ENCODE results near the gene DOCK3. TPM values are rescaled to one million over a fixed set of nuclear protein-coding genes. Genes with fewer than 3 reads are reported as not detected.

The DOCK3 gene
- 9.9 TPM for polyA plus RNA-seq (2013, experiment 1 of 4)
- polyA plus RNA-seq (2013, experiment 2 of 4) = 14.8 TPM
- 7.3 TPM for polyA plus RNA-seq (2013, experiment 3 of 4)
- 9.6 TPM for polyA plus RNA-seq (2013, experiment 4 of 4)

GRCh38 chr3:50674349-50675178 is at the start of gene DOCK3:
Gene DOCK3, plus strand, starts transcription at chr3:50674927. Its CDS starts 337 bp downstream, at chr3:50675264.
- H3K4me3 ChIP-seq (ENCODE audit: insufficient read depth, low read depth, low read length) = peak within 1 kb of the TSS; percentile 54
- peaks cover 6% of the 10 kb centered on the region for H3K4me1 ChIP-seq (ENCODE audit: control insufficient read depth, insufficient read depth, low read length)
- peaks cover 30% of the 10 kb centered on the region for H3K27me3 ChIP-seq (ENCODE audit: control insufficient read depth, insufficient read depth, low read length, poor library complexity, severe bottlenecking)
- no peak within 1 kb of the TSS for H3K27ac ChIP-seq (ENCODE audit: insufficient read depth, low read depth, low read length, poor library complexity, severe bottlenecking)
- H3K9me3 ChIP-seq (ENCODE audit: control insufficient read depth, low read length) = no peaks in the 10 kb centered on the region
- 3% methylated on average over 89 of the region's 89 CpGs for WGBS, 2 experiments
- no peaks in the 10 kb centered on the region for H3K36me3 ChIP-seq (ENCODE audit: control insufficient read depth, insufficient read depth, low read length)

GRCh38 chr3:50625231-50626182 is 49.2 kb upstream of the DOCK3 start:
- Histone ChIP-seq H3K27me3 (ENCODE audit: control insufficient read depth, insufficient read depth, low read length, poor library complexity, severe bottlenecking) (no peaks in the 10 kb centered on the region), H3K36me3 (ENCODE audit: control insufficient read depth, insufficient read depth, low read length) (no peaks in the 10 kb centered on the region), H3K4me1 (ENCODE audit: control insufficient read depth, insufficient read depth, low read length) (peaks cover 56% of the 10 kb centered on the region), H3K4me3 (ENCODE audit: insufficient read depth, low read depth, low read length) (peak overlapping the region; percentile 4), H3K9me3 (ENCODE audit: control insufficient read depth, low read length) (no peaks in the 10 kb centered on the region), H3K27ac (ENCODE audit: insufficient read depth, low read depth, low read length, poor library complexity, severe bottlenecking) (peak overlapping the region; percentile 95)
- 35 to 39% methylated on average over 17 of the region's 18 CpGs for WGBS, 2 experiments

GRCh38 chr3:50626401-50626800 is 48.3 kb upstream of the DOCK3 start:
- no peaks in the 10 kb centered on the region for H3K9me3 ChIP-seq (ENCODE audit: control insufficient read depth, low read length)
- no peak overlapping the region for H3K4me3 ChIP-seq (ENCODE audit: insufficient read depth, low read depth, low read length)
- H3K4me1 ChIP-seq (ENCODE audit: control insufficient read depth, insufficient read depth, low read length) = peaks cover 56% of the 10 kb centered on the region
- H3K27me3 ChIP-seq (ENCODE audit: control insufficient read depth, insufficient read depth, low read length, poor library complexity, severe bottlenecking) = no peaks in the 10 kb centered on the region
- 92 to 97% methylated on average over 3 of the region's 3 CpGs for WGBS, 2 experiments
- no peak overlapping the region for H3K27ac ChIP-seq (ENCODE audit: insufficient read depth, low read depth, low read length, poor library complexity, severe bottlenecking)
- no peaks in the 10 kb centered on the region for H3K36me3 ChIP-seq (ENCODE audit: control insufficient read depth, insufficient read depth, low read length)

GRCh38 chr3:50627407-50628051 is 47.2 kb upstream of the DOCK3 start:
- H3K36me3 ChIP-seq (ENCODE audit: control insufficient read depth, insufficient read depth, low read length) = no peaks in the 10 kb centered on the region
- no peak overlapping the region for H3K4me3 ChIP-seq (ENCODE audit: insufficient read depth, low read depth, low read length)
- H3K27ac ChIP-seq (ENCODE audit: insufficient read depth, low read depth, low read length, poor library complexity, severe bottlenecking) = no peak overlapping the region
- 54 to 59% methylated on average over 6 of the region's 6 CpGs for WGBS, 2 experiments
- no peaks in the 10 kb centered on the region for H3K27me3 ChIP-seq (ENCODE audit: control insufficient read depth, insufficient read depth, low read length, poor library complexity, severe bottlenecking)
- peaks cover 55% of the 10 kb centered on the region for H3K4me1 ChIP-seq (ENCODE audit: control insufficient read depth, insufficient read depth, low read length)
- H3K9me3 ChIP-seq (ENCODE audit: control insufficient read depth, low read length) = no peaks in the 10 kb centered on the region

- 95 to 99% methylated on average over 3 of the region's 3 CpGs for WGBS, 2 experiments
Observed at GRCh38 chr3:50628601-50629000, 46.1 kb upstream of the DOCK3 start.

GRCh38 chr3:50630394-50630793 is 44.3 kb upstream of the DOCK3 start:
- H3K36me3 ChIP-seq (ENCODE audit: control insufficient read depth, insufficient read depth, low read length) = no peaks in the 10 kb centered on the region
- 96 to 97% methylated on average over 6 of the region's 6 CpGs for WGBS, 2 experiments
- no peaks in the 10 kb centered on the region for H3K9me3 ChIP-seq (ENCODE audit: control insufficient read depth, low read length)

More at GRCh38 chr3:50628601-50629000, 46.1 kb upstream of the DOCK3 start:
- peaks cover 45% of the 10 kb centered on the region for H3K4me1 ChIP-seq (ENCODE audit: control insufficient read depth, insufficient read depth, low read length)
- H3K27me3 ChIP-seq (ENCODE audit: control insufficient read depth, insufficient read depth, low read length, poor library complexity, severe bottlenecking) = no peaks in the 10 kb centered on the region
- no peaks in the 10 kb centered on the region for H3K9me3 ChIP-seq (ENCODE audit: control insufficient read depth, low read length)
- no peak overlapping the region for H3K4me3 ChIP-seq (ENCODE audit: insufficient read depth, low read depth, low read length)
- no peaks in the 10 kb centered on the region for H3K36me3 ChIP-seq (ENCODE audit: control insufficient read depth, insufficient read depth, low read length)
- no peak overlapping the region for H3K27ac ChIP-seq (ENCODE audit: insufficient read depth, low read depth, low read length, poor library complexity, severe bottlenecking)

GRCh38 chr3:50630877-50631276 is 43.9 kb upstream of the DOCK3 start:
- Histone ChIP-seq H3K9me3 (ENCODE audit: control insufficient read depth, low read length) (no peaks in the 10 kb centered on the region), H3K36me3 (ENCODE audit: control insufficient read depth, insufficient read depth, low read length) (no peaks in the 10 kb centered on the region), H3K4me1 (ENCODE audit: control insufficient read depth, insufficient read depth, low read length) (peaks cover 28% of the 10 kb centered on the region), H3K27ac (ENCODE audit: insufficient read depth, low read depth, low read length, poor library complexity, severe bottlenecking) (no peak overlapping the region), H3K4me3 (ENCODE audit: insufficient read depth, low read depth, low read length) (no peak overlapping the region), H3K27me3 (ENCODE audit: control insufficient read depth, insufficient read depth, low read length, poor library complexity, severe bottlenecking) (no peaks in the 10 kb centered on the region)
- WGBS, 2 experiments = 94% methylated on average over 7 of the region's 7 CpGs

More at GRCh38 chr3:50630394-50630793, 44.3 kb upstream of the DOCK3 start:
- Histone ChIP-seq H3K27me3 (ENCODE audit: control insufficient read depth, insufficient read depth, low read length, poor library complexity, severe bottlenecking) (no peaks in the 10 kb centered on the region), H3K4me3 (ENCODE audit: insufficient read depth, low read depth, low read length) (no peak overlapping the region), H3K27ac (ENCODE audit: insufficient read depth, low read depth, low read length, poor library complexity, severe bottlenecking) (no peak overlapping the region), H3K4me1 (ENCODE audit: control insufficient read depth, insufficient read depth, low read length) (peaks cover 33% of the 10 kb centered on the region)

- 89 to 91% methylated on average over 5 of the region's 5 CpGs for WGBS, 2 experiments
- Histone ChIP-seq H3K36me3 (ENCODE audit: control insufficient read depth, insufficient read depth, low read length) (no peaks in the 10 kb centered on the region), H3K27me3 (ENCODE audit: control insufficient read depth, insufficient read depth, low read length, poor library complexity, severe bottlenecking) (no peaks in the 10 kb centered on the region), H3K4me1 (ENCODE audit: control insufficient read depth, insufficient read depth, low read length) (peaks cover 15% of the 10 kb centered on the region), H3K9me3 (ENCODE audit: control insufficient read depth, low read length) (no peaks in the 10 kb centered on the region), H3K4me3 (ENCODE audit: insufficient read depth, low read depth, low read length) (no peak overlapping the region), H3K27ac (ENCODE audit: insufficient read depth, low read depth, low read length, poor library complexity, severe bottlenecking) (no peak overlapping the region)
Observed at GRCh38 chr3:50632450-50632849, 42.3 kb upstream of the DOCK3 start.

- Histone ChIP-seq H3K27ac (ENCODE audit: insufficient read depth, low read depth, low read length, poor library complexity, severe bottlenecking) (no peak overlapping the region), H3K4me3 (ENCODE audit: insufficient read depth, low read depth, low read length) (no peak overlapping the region), H3K36me3 (ENCODE audit: control insufficient read depth, insufficient read depth, low read length) (no peaks in the 10 kb centered on the region), H3K4me1 (ENCODE audit: control insufficient read depth, insufficient read depth, low read length) (peaks cover 14% of the 10 kb centered on the region), H3K9me3 (ENCODE audit: control insufficient read depth, low read length) (no peaks in the 10 kb centered on the region), H3K27me3 (ENCODE audit: control insufficient read depth, insufficient read depth, low read length, poor library complexity, severe bottlenecking) (no peaks in the 10 kb centered on the region)
- 92 to 94% methylated on average over 5 of the region's 5 CpGs for WGBS, 2 experiments
Observed at GRCh38 chr3:50633230-50633790, 41.4 kb upstream of the DOCK3 start.
